ENCODE measurements around the gene CUEDC2. TPM values are rescaled to one million over a fixed set of nuclear protein-coding genes. Genes with fewer than 3 reads are reported as not detected.

Gene CUEDC2
- polyA plus RNA-seq, 1 donor, result 75.7 TPM

Other genes starting within 250 kb of the CUEDC2 start
- 2.9 TPM for gene ELOVL3, start 206.3 kb downstream of the CUEDC2 start, polyA plus RNA-seq (ENCODE audit: insufficient read length)
- gene PITX3, start 191.1 kb downstream of the CUEDC2 start, polyA plus RNA-seq (ENCODE audit: insufficient read length), result 0.43 TPM
- gene GBF1, start 187.0 kb downstream of the CUEDC2 start, polyA plus RNA-seq (ENCODE audit: insufficient read length), result 56.6 TPM
- gene NFKB2, start 36.9 kb downstream of the CUEDC2 start, polyA plus RNA-seq (ENCODE audit: insufficient read length), result 17.2 TPM
- 9.3 TPM for gene PSD, start 13.8 kb downstream of the CUEDC2 start, polyA plus RNA-seq (ENCODE audit: insufficient read length)
- gene FBXL15, start 11.7 kb downstream of the CUEDC2 start, polyA plus RNA-seq (ENCODE audit: insufficient read length), result 5.6 TPM
- 1.5 TPM for gene C10orf95, start 19.0 kb upstream of the CUEDC2 start, polyA plus RNA-seq (ENCODE audit: insufficient read length)
- gene ACTR1A, start 70.1 kb upstream of the CUEDC2 start, polyA plus RNA-seq (ENCODE audit: insufficient read length), result 81.0 TPM
- 29.9 TPM for gene SUFU, start 71.4 kb upstream of the CUEDC2 start, polyA plus RNA-seq (ENCODE audit: insufficient read length)
- 110 TPM for gene TRIM8, start 211.9 kb upstream of the CUEDC2 start, polyA plus RNA-seq (ENCODE audit: insufficient read length)

All from left kidney (tissue), 1 donor.